Right lobe of liver (tissue), 6 donors: ENCODE results near the gene LGMN. TPM values are rescaled to one million over a fixed set of nuclear protein-coding genes. Genes with fewer than 3 reads are reported as not detected.

Experiments
- ATAC-seq, 4 donors: fragments of 200-7000 bp; cut with Tn5 transposase; one replicate each; pipeline ENCODE4 v1.9.1; 2020; ENCODE audit warnings: mild to moderate bottlenecking in 4 of 4, moderate library complexity in 4 of 4
- DNase-seq, 3 donors: peaks; one replicate each; pipeline ENCODE4 v3.0.0-alpha.2; 2020
- H3K27ac ChIP-seq, 3 donors: fragments of 200-600 bp; one replicate each; pipeline ENCODE4 v1.8.0; 2022
- H3K27me3 ChIP-seq, 2 donors: fragments of 200-600 bp; one replicate each; pipeline ENCODE4 v1.8.0; 2022
- H3K36me3 ChIP-seq, 4 donors: fragments of 200-600 bp; sonication (generic) in 1 of 4; one replicate each; pipeline versions ENCODE4 v1.5.1 to v1.8.0; 2017 to 2022; ENCODE audit warnings: control low read depth in 1 of 4
- H3K4me1 ChIP-seq, 4 donors: fragments of 200-600 bp; sonication (generic) in 1 of 4; one replicate each; pipeline versions ENCODE4 v1.5.1 to v1.8.0; 2017 to 2022; ENCODE audit warnings: control low read depth in 1 of 4
- H3K4me3 ChIP-seq, 3 donors: fragments of 200-600 bp; one replicate each; pipeline ENCODE4 v1.8.0; 2022
- H3K9me3 ChIP-seq, 4 donors: fragments of 200-600 bp; sonication (generic) in 1 of 4; one replicate each; pipeline versions ENCODE4 v1.5.1 to v1.8.0; 2017 to 2022; ENCODE audit warnings: control low read depth in 1 of 4
- POLR2A ChIP-seq: fragments of 450-650 bp; IDR thresholded peaks from one replicate; pipeline ENCODE4 v1.6.1; 2017; ENCODE audit warnings: antibody characterized with exemption, mild to moderate bottlenecking
- WGBS: methylation state at CpG from one replicate; pipeline ENCODE4 v1.1.6; 2018; ENCODE audit warnings: low coverage, low lambda C conversion rate; ENCODE audit not compliant: insufficient coverage; ENCODE audit errors: missing lambda C conversion rate; 5-methylcytosine and 5-hydroxymethylcytosine counted together
- intact Hi-C, 2 donors: fragments of 100-400 bp; cut with DNase I; formaldehyde crosslinking; loops; one replicate each; pipeline versions ENCODE4 v1.11.2 to v1.14.1; 2022
- total RNA-seq, 6 experiments: library from RNA; depleted of rRNA in 2 of 6; stranded (reverse); fragments of >200 nt in 2 of 6; fragmentation: NEBNext Ultra II Directional in 3 of 6; extraction: Animal tissue kit (Norgen Biotek cat#: 25700) in 3 of 6; gene quantifications; one replicate each; pipeline versions ENCODE4 v1.1.0 to v1.2.4, GENCODE V29; 2016 to 2023
- TF ChIP-seq, protein P1 (sequence below), 4 donors: fragments of 200-600 bp in 3 of 4; fragments of 450-650 bp in 1 of 4; IDR thresholded peaks; one replicate each; pipeline versions ENCODE4 v1.5.1 to v1.8.0; 2016 to 2022; ENCODE audit warnings: antibody characterized with exemption in 4 of 4, mild to moderate bottlenecking in 2 of 4
- donor health status: DM: no; HTN: yes; CAD: no.
- donor health status: DM: no; HTN: no; CAD: no.
- donor health status: DM: no; HTN: no; CAD: no.
- donor health status: DM: no; HTN: yes; CAD: no.
- donor health status: DM: no; HTN: yes; CAD: no.

The LGMN gene
- total RNA-seq, 6 experiments from 2014 or later: 39.6 to 111 (median 49.3) TPM

- DNase-seq (no peak), ATAC-seq (no peak)
- no peak overlapping the region for H3K4me3 ChIP-seq
- 85% methylated on average over 7 of the region's 7 CpGs for WGBS
- TF ChIP-seq, protein P1, sequence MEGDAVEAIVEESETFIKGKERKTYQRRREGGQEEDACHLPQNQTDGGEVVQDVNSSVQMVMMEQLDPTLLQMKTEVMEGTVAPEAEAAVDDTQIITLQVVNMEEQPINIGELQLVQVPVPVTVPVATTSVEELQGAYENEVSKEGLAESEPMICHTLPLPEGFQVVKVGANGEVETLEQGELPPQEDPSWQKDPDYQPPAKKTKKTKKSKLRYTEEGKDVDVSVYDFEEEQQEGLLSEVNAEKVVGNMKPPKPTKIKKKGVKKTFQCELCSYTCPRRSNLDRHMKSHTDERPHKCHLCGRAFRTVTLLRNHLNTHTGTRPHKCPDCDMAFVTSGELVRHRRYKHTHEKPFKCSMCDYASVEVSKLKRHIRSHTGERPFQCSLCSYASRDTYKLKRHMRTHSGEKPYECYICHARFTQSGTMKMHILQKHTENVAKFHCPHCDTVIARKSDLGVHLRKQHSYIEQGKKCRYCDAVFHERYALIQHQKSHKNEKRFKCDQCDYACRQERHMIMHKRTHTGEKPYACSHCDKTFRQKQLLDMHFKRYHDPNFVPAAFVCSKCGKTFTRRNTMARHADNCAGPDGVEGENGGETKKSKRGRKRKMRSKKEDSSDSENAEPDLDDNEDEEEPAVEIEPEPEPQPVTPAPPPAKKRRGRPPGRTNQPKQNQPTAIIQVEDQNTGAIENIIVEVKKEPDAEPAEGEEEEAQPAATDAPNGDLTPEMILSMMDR (IDR thresholded peaks at IDR 0.05): no peak
- intact Hi-C loops: loop anchor here in 1 of 2 donors (5.0 kb wide), 1 partner anchor 70 kb away; no protein-coding TSS in a partner anchor
- no peaks in the 10 kb centered on the region for H3K4me1 ChIP-seq
- no peak overlapping the region for H3K27ac ChIP-seq
- peaks cover 0 to 39% (median 0%) of the 10 kb centered on the region in 4 donors for H3K36me3 ChIP-seq
- no peaks in the 10 kb centered on the region for H3K27me3 ChIP-seq
- H3K9me3 ChIP-seq: no peaks in the 10 kb centered on the region
Observed at GRCh38 chr14:92711976-92712653, 36.3 kb downstream of the LGMN start.

DNA sequence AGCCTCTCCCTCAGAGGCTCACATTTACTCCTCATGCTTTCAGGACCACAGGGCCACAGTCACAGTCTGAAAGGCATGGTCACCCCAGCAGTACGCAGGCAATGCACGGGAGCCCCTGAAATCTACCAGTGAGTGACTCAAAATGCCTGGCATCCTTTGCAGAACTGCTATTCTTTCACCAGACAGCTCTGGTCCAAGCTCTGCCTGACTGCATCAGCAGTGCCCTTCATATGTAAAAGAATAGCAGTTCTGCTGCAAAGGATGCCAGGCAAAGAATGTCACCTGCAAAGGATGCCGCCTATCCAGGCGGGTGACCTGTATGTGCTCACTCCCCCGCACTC, 38.5 kb downstream of the LGMN start:
- no peak overlapping the region for H3K27ac ChIP-seq
- TF ChIP-seq POLR2A: no peak
- TF ChIP-seq, protein P1 (IDR thresholded peaks at IDR 0.05): no peak
- no peak for ATAC-seq
- H3K9me3 ChIP-seq: no peaks in the 10 kb centered on the region
- H3K4me3 ChIP-seq: no peak overlapping the region
- whole genome bisulfite sequencing: 89% methylated on average over 3 of the region's 5 CpGs
- intact Hi-C loops: loop anchor here in 1 of 2 donors (5.0 kb wide), 1 partner anchor 72 kb away; no protein-coding TSS in a partner anchor
- H3K27me3 ChIP-seq: no peaks in the 10 kb centered on the region
- H3K4me1 ChIP-seq: no peaks in the 10 kb centered on the region
- no peak for DNase-seq
- peaks cover 0 to 35% (median 0%) of the 10 kb centered on the region in 4 donors for H3K36me3 ChIP-seq

- H3K9me3 ChIP-seq: no peaks in the 10 kb centered on the region
- 86% methylated on average over 5 of the region's 13 CpGs for WGBS
- intact Hi-C loops: no loop called here
- ATAC-seq (no peak), DNase-seq (no peak)
- H3K36me3 ChIP-seq: peaks cover 0 to 35% (median 0%) of the 10 kb centered on the region in 4 donors
- no peaks in the 10 kb centered on the region for H3K27me3 ChIP-seq
- H3K4me3 ChIP-seq: no peak overlapping the region
- H3K4me1 ChIP-seq: no peaks in the 10 kb centered on the region
- no peak overlapping the region for H3K27ac ChIP-seq
- TF ChIP-seq POLR2A: no peak
- TF ChIP-seq, protein P1 (IDR thresholded peaks at IDR 0.05): no peak
Observed at GRCh38 chr14:92709340-92710000, 39.0 kb downstream of the LGMN start.

DNA sequence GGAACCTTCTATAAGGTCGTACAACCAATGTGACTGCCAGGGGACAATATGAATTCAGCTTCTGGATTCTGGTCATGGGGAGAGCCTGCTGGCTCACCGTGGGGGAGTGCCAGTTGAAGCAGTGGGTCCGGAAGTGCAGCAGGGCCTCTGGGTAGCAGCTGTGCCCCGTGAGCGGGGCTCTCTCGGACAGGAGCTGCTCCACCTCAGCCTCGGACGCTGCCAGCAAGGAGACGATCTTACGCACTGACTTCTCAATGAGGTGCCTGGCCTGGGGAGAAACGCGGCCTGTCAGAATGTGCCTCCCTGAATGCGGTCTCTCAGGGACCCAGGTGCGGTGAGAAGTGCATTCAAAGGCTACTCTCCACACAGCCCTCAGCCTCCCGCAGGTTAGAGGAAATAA, 42.0 kb downstream of the LGMN start:
- Histone ChIP-seq H3K4me1 (peaks cover 0 to 5% (median 0%) of the 10 kb centered on the region in 4 donors), H3K4me3 (no peak overlapping the region), H3K27ac (no peak overlapping the region), H3K27me3 (no peaks in the 10 kb centered on the region), H3K9me3 (no peaks in the 10 kb centered on the region), H3K36me3 (peaks cover 0 to 20% (median 3%) of the 10 kb centered on the region in 4 donors)
- intact Hi-C loops: no loop called here
- peak in 1 of 3 donors; percentile 48 for DNase-seq
- ATAC-seq: no peak
- 100% methylated on average over 2 of the region's 15 CpGs for WGBS
- TF ChIP-seq, protein P1 (IDR thresholded peaks at IDR 0.05): no peak
- no peak for TF ChIP-seq POLR2A
